Thoracic aorta (tissue), 2 donors: Measurements from ENCODE around the gene KCNIP1. TPM values are rescaled to one million over a fixed set of nuclear protein-coding genes. Genes with fewer than 3 reads are reported as not detected.

ENCODE experiments used
- ATAC-seq: fragments of 150-250 bp; one replicate; pipeline ENCODE4 v1.8.0; 2017; ENCODE audit warnings: low read depth; ENCODE audit not compliant: insufficient number of reproducible peaks, low FRiP score
- DNase-seq: peaks from one replicate; pipeline ENCODE4 v3.0.0-alpha.2; 2020; ENCODE audit warnings: low spot score
- H3K27ac ChIP-seq, 2 donors: fragments of 200-600 bp; sonication (generic); 1 replicate in 1 of 2; 2 replicates in 1 of 2; pipeline ENCODE4 v1.5.1; 2016; ENCODE audit warnings: mild to moderate bottlenecking in 2 of 2, moderate library complexity in 2 of 2
- H3K27me3 ChIP-seq: fragments of 200-600 bp; sonication (generic); replicated peaks from 2 replicates; pipeline ENCODE4 v1.6.0; 2016; ENCODE audit warnings: mild to moderate bottlenecking; ENCODE audit not compliant: insufficient read depth
- H3K36me3 ChIP-seq: fragments of 200-600 bp; sonication (generic); one replicate; pipeline ENCODE4 v1.5.1; 2016
- H3K4me1 ChIP-seq, 2 donors: fragments of 200-600 bp; sonication (generic); 1 replicate in 1 of 2; 2 replicates in 1 of 2; pipeline versions ENCODE4 v1.5.1 to v1.6.0; 2016; ENCODE audit warnings: low read depth in 2 of 2, mild to moderate bottlenecking in 1 of 2; ENCODE audit not compliant: control insufficient read depth in 1 of 2
- H3K4me3 ChIP-seq: fragments of 200-600 bp; sonication (generic); 2 replicates; pipeline ENCODE4 v1.5.1; 2016; ENCODE audit warnings: mild to moderate bottlenecking
- H3K9me3 ChIP-seq: fragments of 200-600 bp; sonication (generic); 2 replicates; pipeline ENCODE4 v1.5.1; 2016
- CTCF ChIP-seq: fragments of 200-600 bp; sonication (generic); IDR thresholded peaks from one replicate; pipeline ENCODE4 v1.5.1; 2019; ENCODE audit warnings: antibody characterized with exemption
- total RNA-seq, 2 donors: library from RNA; depleted of rRNA; stranded (reverse); fragments of >200 nt; gene quantifications; one replicate each; pipeline versions ENCODE4 v1.1.0 to v1.2.3, GENCODE V29; 2016

KCNIP1 gene
- total RNA-seq, 2 donors from 2014 or later: not detected

GRCh38 chr5:170579601-170580000 is 75.8 kb downstream of the KCNIP1 start:
- DNase-seq: no peak
- no peaks in the 10 kb centered on the region for H3K36me3 ChIP-seq
- no peaks in the 10 kb centered on the region for H3K9me3 ChIP-seq
- H3K4me1 ChIP-seq: no peaks in the 10 kb centered on the region
- no peak for ATAC-seq
- H3K27me3 ChIP-seq: no peaks in the 10 kb centered on the region
- no peak overlapping the region for H3K27ac ChIP-seq
- no peak overlapping the region for H3K4me3 ChIP-seq
- TF ChIP-seq CTCF: no peak

- Histone ChIP-seq H3K27me3 (no peaks in the 10 kb centered on the region), H3K4me1 (no peaks in the 10 kb centered on the region), H3K27ac (no peak overlapping the region), H3K36me3 (no peaks in the 10 kb centered on the region), H3K4me3 (no peak overlapping the region), H3K9me3 (no peaks in the 10 kb centered on the region)
- DNase-seq: no peak
- no peak for TF ChIP-seq CTCF
- ATAC-seq: no peak
Observed at GRCh38 chr5:170581211-170581610, 77.4 kb downstream of the KCNIP1 start.

GRCh38 chr5:170582644-170583330 is 79.0 kb downstream of the KCNIP1 start:
- no peaks in the 10 kb centered on the region for H3K9me3 ChIP-seq
- H3K4me3 ChIP-seq: no peak overlapping the region
- no peak overlapping the region for H3K27ac ChIP-seq
- no peaks in the 10 kb centered on the region for H3K36me3 ChIP-seq
- DNase-seq: no peak
- H3K4me1 ChIP-seq: no peaks in the 10 kb centered on the region
- no peak for TF ChIP-seq CTCF
- ATAC-seq: no peak
- no peaks in the 10 kb centered on the region for H3K27me3 ChIP-seq

- Histone ChIP-seq H3K4me1 (no peaks in the 10 kb centered on the region), H3K27ac (no peak overlapping the region), H3K27me3 (no peaks in the 10 kb centered on the region), H3K36me3 (no peaks in the 10 kb centered on the region), H3K4me3 (no peak overlapping the region), H3K9me3 (no peaks in the 10 kb centered on the region)
- no peak for TF ChIP-seq CTCF
- DNase-seq (no peak), ATAC-seq (no peak)
Observed at GRCh38 chr5:170584003-170584402, 80.2 kb downstream of the KCNIP1 start.

- DNase-seq: no peak
- TF ChIP-seq CTCF: no peak
- no peak overlapping the region for H3K27ac ChIP-seq
- no peak overlapping the region for H3K4me3 ChIP-seq
- no peaks in the 10 kb centered on the region for H3K36me3 ChIP-seq
- H3K27me3 ChIP-seq: no peaks in the 10 kb centered on the region
- H3K9me3 ChIP-seq: no peaks in the 10 kb centered on the region
- ATAC-seq: no peak
- no peaks in the 10 kb centered on the region for H3K4me1 ChIP-seq
Observed at GRCh38 chr5:170584450-170585058, 80.7 kb downstream of the KCNIP1 start.
